Trophoblast cell (in vitro differentiated cells and primary cell): ENCODE data around the gene ITPK1.

Source experiments
- DNase-seq, 2 donors: peaks; one replicate each; pipeline ENCODE4 v3.0.0-alpha.2; 2016
- H2AFZ ChIP-seq: 2 replicates; pipeline ENCODE4 v1.6.1; 2013; ENCODE audit warnings: low read length, moderate library complexity, mild to moderate bottlenecking; ENCODE audit not compliant: insufficient read depth, poor library complexity
- H2AK5ac ChIP-seq: 2 replicates; pipeline ENCODE4 v1.6.1; 2013; ENCODE audit warnings: mild to moderate bottlenecking, low read length
- H2BK120ac ChIP-seq: 2 replicates; pipeline ENCODE4 v1.6.1; 2013; ENCODE audit warnings: low read length, mild to moderate bottlenecking, moderate library complexity; ENCODE audit not compliant: insufficient read depth, poor library complexity
- H2BK12ac ChIP-seq: 2 replicates; pipeline ENCODE4 v1.6.1; 2013; ENCODE audit warnings: mild to moderate bottlenecking, low read length, moderate library complexity
- H2BK5ac ChIP-seq: 2 replicates; pipeline ENCODE4 v1.6.1; 2013; ENCODE audit warnings: low read length, low read depth, moderate library complexity, mild to moderate bottlenecking; ENCODE audit not compliant: poor library complexity
- H3K14ac ChIP-seq: 2 replicates; pipeline ENCODE4 v1.6.1; 2013; ENCODE audit warnings: mild to moderate bottlenecking, low read length
- H3K18ac ChIP-seq: 2 replicates; pipeline ENCODE4 v1.6.1; 2013; ENCODE audit warnings: mild to moderate bottlenecking, low read length
- H3K23ac ChIP-seq: 2 replicates; pipeline ENCODE4 v1.6.1; 2013; ENCODE audit warnings: low read length
- H3K27ac ChIP-seq: 2 replicates; pipeline ENCODE4 v1.5.1; 2013; ENCODE audit warnings: low read depth, mild to moderate bottlenecking, inconsistent platforms, low read length, moderate library complexity
- H3K27me3 ChIP-seq: 2 replicates; pipeline ENCODE4 v1.6.1; 2013; ENCODE audit warnings: inconsistent platforms, mild to moderate bottlenecking, low read length, moderate library complexity; ENCODE audit not compliant: insufficient read depth
- H3K36me3 ChIP-seq, 2 experiments: 1 replicate in 1 of 2; 2 replicates in 1 of 2; pipeline ENCODE4 v1.6.1; 2013; ENCODE audit warnings: low read length in 2 of 2, mild to moderate bottlenecking in 2 of 2, moderate library complexity in 1 of 2; ENCODE audit not compliant: insufficient read depth in 2 of 2, control insufficient read depth in 1 of 2
- H3K4ac ChIP-seq: 2 replicates; pipeline ENCODE4 v1.6.1; 2013; ENCODE audit warnings: low read depth, mild to moderate bottlenecking, low read length, moderate library complexity
- H3K4me1 ChIP-seq, 2 experiments: 1 replicate in 1 of 2; 2 replicates in 1 of 2; pipeline ENCODE4 v1.6.1; 2013; ENCODE audit warnings: low read length in 2 of 2, mild to moderate bottlenecking in 2 of 2, moderate library complexity in 1 of 2; ENCODE audit not compliant: insufficient read depth in 2 of 2, control insufficient read depth in 1 of 2
- H3K4me2 ChIP-seq: 2 replicates; pipeline ENCODE4 v1.6.1; 2013; ENCODE audit warnings: inconsistent platforms, mild to moderate bottlenecking, low read length, moderate library complexity
- H3K4me3 ChIP-seq: 2 replicates; pipeline ENCODE4 v1.5.1; 2013; ENCODE audit warnings: mild to moderate bottlenecking, low read depth, low read length, inconsistent platforms
- H3K79me1 ChIP-seq: one replicate; pipeline ENCODE4 v1.6.1; 2013; ENCODE audit warnings: low read length
- H3K79me2 ChIP-seq: 2 replicates; pipeline ENCODE4 v1.6.1; 2013; ENCODE audit warnings: low read length, mild to moderate bottlenecking; ENCODE audit not compliant: control insufficient read depth, insufficient read depth, poor library complexity
- H3K9ac ChIP-seq: 2 replicates; pipeline ENCODE4 v1.6.1; 2013; ENCODE audit warnings: mild to moderate bottlenecking, low read length
- H3K9me3 ChIP-seq: 2 replicates; pipeline ENCODE4 v1.6.1; 2013; ENCODE audit warnings: low read depth, mild to moderate bottlenecking, control low read depth, inconsistent platforms, low read length; ENCODE audit not compliant: insufficient read depth
- H4K12ac ChIP-seq: 2 replicates; pipeline ENCODE4 v1.6.1; 2013; ENCODE audit warnings: low read depth, mild to moderate bottlenecking, low read length, moderate library complexity
- H4K8ac ChIP-seq: 2 replicates; pipeline ENCODE4 v1.6.1; 2013; ENCODE audit warnings: low read depth, mild to moderate bottlenecking, low read length, moderate library complexity
- H4K91ac ChIP-seq: one replicate; pipeline ENCODE4 v1.6.1; 2013; ENCODE audit warnings: low read depth, mild to moderate bottlenecking, low read length, moderate library complexity
- WGBS: extraction: QIAGEN DNeasy Blood & Tissue Kit; methylation state at CpG from one replicate; pipeline ENCODE4 v1.1.7; 2013; ENCODE audit warnings: missing lambda C conversion rate; ENCODE audit not compliant: insufficient read length, insufficient coverage; ENCODE audit errors: extremely low coverage; 5-methylcytosine and 5-hydroxymethylcytosine counted together

ITPK1 gene

GRCh38 chr14:92962031-92962830 lies 153.5 kb downstream of the ITPK1 start:
- Histone ChIP-seq H3K79me1 (no peaks in the 10 kb centered on the region), H2BK12ac (no peak overlapping the region), H3K9ac (no peak overlapping the region), H3K4me3 (no peak overlapping the region), H4K12ac (no peak overlapping the region), H2AFZ (no peak overlapping the region), H3K14ac (no peak overlapping the region), H3K79me2 (peaks cover 1% of the 10 kb centered on the region), H2BK5ac (no peak overlapping the region), H3K4me1 (peaks cover 2 to 11% of the 10 kb centered on the region in 2 experiments), H2AK5ac (no peak overlapping the region), H3K4ac (no peak overlapping the region), H3K36me3 (peaks cover 2 to 6% of the 10 kb centered on the region in 2 experiments), H2BK120ac (no peak overlapping the region), H3K9me3 (peaks cover 7% of the 10 kb centered on the region), H4K91ac (no peak overlapping the region), H3K4me2 (no peak overlapping the region), H3K23ac (no peak overlapping the region), H3K18ac (no peak overlapping the region), H3K27ac (no peak overlapping the region), H4K8ac (no peak overlapping the region), H3K27me3 (no peaks in the 10 kb centered on the region)
- DNase-seq, result no peak
- WGBS, result no CpG with 5 or more reads among the region's 20 CpGs

GRCh38 chr14:92961567-92961855 lies 154.2 kb downstream of the ITPK1 start:
- H2BK120ac ChIP-seq, result no peak overlapping the region
- no peaks in the 10 kb centered on the region for H3K79me1 ChIP-seq
- H3K4me3 ChIP-seq, result no peak overlapping the region
- peaks cover 2 to 11% of the 10 kb centered on the region in 2 experiments for H3K4me1 ChIP-seq
- no peak overlapping the region for H3K14ac ChIP-seq
- no peak overlapping the region for H4K91ac ChIP-seq
- no peak overlapping the region for H2BK5ac ChIP-seq
- peaks cover 1% of the 10 kb centered on the region for H3K79me2 ChIP-seq
- H3K9ac ChIP-seq, result no peak overlapping the region
- no peak overlapping the region for H3K4ac ChIP-seq
- H3K23ac ChIP-seq, result no peak overlapping the region
- no peaks in the 10 kb centered on the region for H3K27me3 ChIP-seq
- peaks cover 7% of the 10 kb centered on the region for H3K9me3 ChIP-seq
- H4K12ac ChIP-seq, result no peak overlapping the region
- H3K18ac ChIP-seq, result no peak overlapping the region
- H3K4me2 ChIP-seq, result no peak overlapping the region
- peaks cover 2 to 6% of the 10 kb centered on the region in 2 experiments for H3K36me3 ChIP-seq
- no peak for DNase-seq
- H2AFZ ChIP-seq, result no peak overlapping the region
- no CpG with 5 or more reads among the region's 7 CpGs for WGBS
- H4K8ac ChIP-seq, result no peak overlapping the region
- no peak overlapping the region for H3K27ac ChIP-seq
- H2AK5ac ChIP-seq, result no peak overlapping the region
- H2BK12ac ChIP-seq, result no peak overlapping the region

GRCh38 chr14:92960706-92961566 lies 154.8 kb downstream of the ITPK1 start:
- peak overlapping the region; percentile 7 for H3K4me3 ChIP-seq
- no peaks in the 10 kb centered on the region for H3K27me3 ChIP-seq
- no peak overlapping the region for H3K23ac ChIP-seq
- no peak for DNase-seq
- H2BK12ac ChIP-seq, result no peak overlapping the region
- H3K14ac ChIP-seq, result no peak overlapping the region
- H3K9me3 ChIP-seq, result peaks cover 7% of the 10 kb centered on the region
- no peak overlapping the region for H3K27ac ChIP-seq
- peaks cover 2 to 6% of the 10 kb centered on the region in 2 experiments for H3K36me3 ChIP-seq
- H4K91ac ChIP-seq, result no peak overlapping the region
- H2AK5ac ChIP-seq, result no peak overlapping the region
- no peak overlapping the region for H2AFZ ChIP-seq
- H3K4me1 ChIP-seq, result peaks cover 2 to 11% of the 10 kb centered on the region in 2 experiments
- H3K79me2 ChIP-seq, result peaks cover 1% of the 10 kb centered on the region
- H3K9ac ChIP-seq, result no peak overlapping the region
- H3K18ac ChIP-seq, result no peak overlapping the region
- no peak overlapping the region for H2BK120ac ChIP-seq
- no peak overlapping the region for H3K4me2 ChIP-seq
- H3K4ac ChIP-seq, result no peak overlapping the region
- H4K12ac ChIP-seq, result no peak overlapping the region
- H2BK5ac ChIP-seq, result no peak overlapping the region
- no peak overlapping the region for H4K8ac ChIP-seq
- H3K79me1 ChIP-seq, result no peaks in the 10 kb centered on the region
- no CpG with 5 or more reads among the region's 18 CpGs for WGBS

GRCh38 chr14:92959761-92960680 lies 155.7 kb downstream of the ITPK1 start:
- H3K79me2 ChIP-seq, result peaks cover 1% of the 10 kb centered on the region
- no peak overlapping the region for H2BK120ac ChIP-seq
- no peak overlapping the region for H2BK5ac ChIP-seq
- peaks cover 2 to 11% of the 10 kb centered on the region in 2 experiments for H3K4me1 ChIP-seq
- no peak overlapping the region for H3K14ac ChIP-seq
- H4K8ac ChIP-seq, result no peak overlapping the region
- H3K27me3 ChIP-seq, result no peaks in the 10 kb centered on the region
- H3K36me3 ChIP-seq, result peaks cover 2 to 6% of the 10 kb centered on the region in 2 experiments
- peaks cover 7% of the 10 kb centered on the region for H3K9me3 ChIP-seq
- H3K4me2 ChIP-seq, result no peak overlapping the region
- no peak overlapping the region for H3K18ac ChIP-seq
- H2AFZ ChIP-seq, result no peak overlapping the region
- no peak for DNase-seq
- H3K4me3 ChIP-seq, result no peak overlapping the region
- H3K9ac ChIP-seq, result no peak overlapping the region
- H3K4ac ChIP-seq, result no peak overlapping the region
- no CpG with 5 or more reads among the region's 30 CpGs for WGBS
- H2BK12ac ChIP-seq, result no peak overlapping the region
- H3K23ac ChIP-seq, result no peak overlapping the region
- no peak overlapping the region for H4K91ac ChIP-seq
- H3K79me1 ChIP-seq, result no peaks in the 10 kb centered on the region
- no peak overlapping the region for H2AK5ac ChIP-seq
- no peak overlapping the region for H3K27ac ChIP-seq
- H4K12ac ChIP-seq, result no peak overlapping the region
